VCaP (cell line): Measurements from ENCODE around the gene TMEM14A.

Experiments used
- H3K27ac ChIP-seq: fragments of 450-650 bp; 2 replicates; pipeline ENCODE4 v1.5.1; 2017
- CTCF ChIP-seq: fragments of 450-650 bp; conservative IDR thresholded peaks from 2 replicates; pipeline ENCODE4 v1.5.1; 2017; ENCODE audit warnings: mild to moderate bottlenecking, moderate library complexity

TMEM14A gene

GRCh38 chr6:52657870-52658269 is 13.0 kb upstream of the TMEM14A start:
- H3K27ac ChIP-seq: no peak overlapping the region
- TF ChIP-seq CTCF: no peak

- no peak for TF ChIP-seq CTCF
- peak overlapping the region; percentile 55; the same call in 1 of the 2 replicates for H3K27ac ChIP-seq
Observed at GRCh38 chr6:52661551-52661950, 9.4 kb upstream of the TMEM14A start.

GRCh38 chr6:52662031-52662430 is 8.9 kb upstream of the TMEM14A start:
- H3K27ac ChIP-seq: no peak overlapping the region
- no peak for TF ChIP-seq CTCF

- peak; percentile 75 for TF ChIP-seq CTCF
- peak overlapping the region; percentile 62 for H3K27ac ChIP-seq
Observed at GRCh38 chr6:52663120-52663935, 7.6 kb upstream of the TMEM14A start.

GRCh38 chr6:52663936-52664185 is 7.1 kb upstream of the TMEM14A start:
- H3K27ac ChIP-seq: peak overlapping the region; percentile 62
- TF ChIP-seq CTCF: peak; percentile 43

- TF ChIP-seq CTCF: no peak
- peak overlapping the region; percentile 62 for H3K27ac ChIP-seq
Observed at GRCh38 chr6:52664186-52664990, 6.5 kb upstream of the TMEM14A start.

GRCh38 chr6:52664991-52665686 is 5.8 kb upstream of the TMEM14A start:
- no peak for TF ChIP-seq CTCF
- H3K27ac ChIP-seq: peak overlapping the region; percentile 62; the same call in 1 of the 2 replicates
